Measurements from ENCODE around the gene TMEM184A. TPM values are rescaled to one million over a fixed set of nuclear protein-coding genes. Genes with fewer than 3 reads are reported as not detected.
"Not testable (repeated sequence)": the region's sequence is repeated elsewhere in the genome, so short reads cannot be mapped to it uniquely, and the experiment has no call there.

TMEM184A gene
- total and polyA plus RNA-seq, 7 donors = 0.28 to 60.3 (median 9.3) TPM; not detected in 3

DNA sequence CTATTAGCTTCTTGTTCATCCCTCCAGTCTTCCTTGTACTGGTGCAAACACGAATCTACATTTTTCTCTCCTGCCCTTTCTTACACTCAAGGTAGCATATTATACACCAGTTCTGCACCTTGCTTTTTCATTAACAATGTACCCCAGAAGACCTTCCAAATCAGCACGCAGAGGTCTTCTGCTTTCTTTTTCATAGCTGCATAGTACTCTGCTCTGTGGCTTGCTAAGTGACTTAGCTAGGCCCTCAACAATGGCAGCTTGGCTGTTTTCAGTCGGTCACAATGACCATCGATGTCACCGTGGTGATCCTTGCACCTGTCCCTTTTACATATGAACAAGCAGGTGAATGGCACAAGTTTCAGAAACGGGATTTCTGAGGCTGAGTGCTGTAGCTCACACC lies 30.6 kb downstream of the TMEM184A start:
- Histone ChIP-seq H3K9me3 (no peaks in the 10 kb centered on the region), H3K4me3 (no peak overlapping the region), H3K36me3 (no peaks in the 10 kb centered on the region), H3K4me1 (peaks cover 0 to 6% (median 3%) of the 10 kb centered on the region in 4 donors), H3K27ac (no peak overlapping the region), H3K27me3 (peaks cover 0 to 12% (median 10%) of the 10 kb centered on the region in 3 donors)
- 94% methylated on average over 6 of the region's 6 CpGs for WGBS, 2 donors
- intact Hi-C loops (cut with DNase I) = no loop called here
- TF ChIP-seq POLR2A (IDR thresholded peaks at IDR 0.05) (no peak), EP300 (IDR thresholded peaks at IDR 0.05) (no peak), POLR2AphosphoS5 (IDR thresholded peaks at IDR 0.05) (no peak)
- TF ChIP-seq, protein P1, sequence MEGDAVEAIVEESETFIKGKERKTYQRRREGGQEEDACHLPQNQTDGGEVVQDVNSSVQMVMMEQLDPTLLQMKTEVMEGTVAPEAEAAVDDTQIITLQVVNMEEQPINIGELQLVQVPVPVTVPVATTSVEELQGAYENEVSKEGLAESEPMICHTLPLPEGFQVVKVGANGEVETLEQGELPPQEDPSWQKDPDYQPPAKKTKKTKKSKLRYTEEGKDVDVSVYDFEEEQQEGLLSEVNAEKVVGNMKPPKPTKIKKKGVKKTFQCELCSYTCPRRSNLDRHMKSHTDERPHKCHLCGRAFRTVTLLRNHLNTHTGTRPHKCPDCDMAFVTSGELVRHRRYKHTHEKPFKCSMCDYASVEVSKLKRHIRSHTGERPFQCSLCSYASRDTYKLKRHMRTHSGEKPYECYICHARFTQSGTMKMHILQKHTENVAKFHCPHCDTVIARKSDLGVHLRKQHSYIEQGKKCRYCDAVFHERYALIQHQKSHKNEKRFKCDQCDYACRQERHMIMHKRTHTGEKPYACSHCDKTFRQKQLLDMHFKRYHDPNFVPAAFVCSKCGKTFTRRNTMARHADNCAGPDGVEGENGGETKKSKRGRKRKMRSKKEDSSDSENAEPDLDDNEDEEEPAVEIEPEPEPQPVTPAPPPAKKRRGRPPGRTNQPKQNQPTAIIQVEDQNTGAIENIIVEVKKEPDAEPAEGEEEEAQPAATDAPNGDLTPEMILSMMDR (IDR thresholded peaks at IDR 0.05) = no peak
- no peak for DNase-seq

DNA sequence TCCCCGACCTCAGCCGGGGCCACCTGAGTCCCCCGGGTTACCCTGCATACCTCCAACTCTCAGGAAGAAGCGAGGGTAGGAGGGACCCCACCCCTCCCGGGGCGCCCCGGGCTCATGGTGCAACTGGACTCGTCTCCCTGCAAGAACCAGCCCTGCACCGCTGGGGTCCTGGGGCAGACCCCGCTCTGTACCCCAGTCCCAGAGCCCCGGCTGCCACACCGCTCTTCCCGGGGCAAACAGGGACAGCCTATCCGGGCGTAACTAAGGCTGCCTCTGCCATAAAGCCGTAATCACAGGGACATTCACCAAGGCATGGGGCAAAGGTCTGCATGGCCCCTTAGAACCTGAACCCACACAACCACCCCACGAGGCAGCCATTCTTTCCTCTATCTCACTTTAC lies 32.2 kb downstream of the TMEM184A start:
- Histone ChIP-seq H3K36me3 (no peaks in the 10 kb centered on the region), H3K4me1 (no peaks in the 10 kb centered on the region), H3K4me3 (no peak overlapping the region), H3K9me3 (no peaks in the 10 kb centered on the region), H3K27ac (no peak overlapping the region), H3K27me3 (peaks cover 0 to 12% (median 10%) of the 10 kb centered on the region in 3 donors)
- no peak for DNase-seq
- TF ChIP-seq EP300 (IDR thresholded peaks at IDR 0.05) (no peak), POLR2AphosphoS5 (IDR thresholded peaks at IDR 0.05) (no peak), POLR2A (IDR thresholded peaks at IDR 0.05) (no peak)
- TF ChIP-seq, protein P1 (IDR thresholded peaks at IDR 0.05) = no peak
- intact Hi-C loops (cut with DNase I) = no loop called here
- WGBS, 2 donors = 14 to 68% methylated on average over 17 of the region's 17 CpGs

DNA sequence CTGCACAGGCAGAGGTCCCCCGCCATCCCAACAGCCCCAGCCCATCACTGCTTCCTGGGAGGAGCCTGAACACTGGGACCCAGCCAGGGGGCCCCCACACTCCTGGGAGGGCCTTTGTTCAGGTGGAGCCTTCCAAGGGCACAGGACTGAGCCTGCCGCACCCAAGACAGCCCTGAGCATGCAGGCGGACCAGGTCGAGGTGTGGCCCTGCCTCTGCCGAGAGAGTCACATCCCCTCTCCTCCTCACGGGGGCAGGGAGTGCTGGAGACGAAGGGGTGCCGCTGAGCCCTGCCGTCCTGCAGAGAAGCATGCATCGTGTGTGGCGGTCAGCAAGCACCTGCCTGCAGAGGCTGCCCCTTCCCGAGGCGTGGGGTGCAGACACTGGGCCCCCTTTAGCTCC lies 32.8 kb downstream of the TMEM184A start:
- 10 to 52% methylated on average over 13 of the region's 13 CpGs for WGBS, 2 donors
- H3K4me3 ChIP-seq = no peak overlapping the region
- no peak overlapping the region for H3K27ac ChIP-seq
- H3K36me3 ChIP-seq = no peaks in the 10 kb centered on the region
- no peaks in the 10 kb centered on the region for H3K4me1 ChIP-seq
- H3K9me3 ChIP-seq = no peaks in the 10 kb centered on the region
- intact Hi-C loops (cut with DNase I) = no loop called here
- TF ChIP-seq, protein P1 (IDR thresholded peaks at IDR 0.05) = peak in 1 of 4 experiments; percentile 9
- TF ChIP-seq POLR2A (IDR thresholded peaks at IDR 0.05) = no peak
- DNase-seq = no peak
- H3K27me3 ChIP-seq = peaks cover 0 to 12% (median 10%) of the 10 kb centered on the region in 3 donors

DNA sequence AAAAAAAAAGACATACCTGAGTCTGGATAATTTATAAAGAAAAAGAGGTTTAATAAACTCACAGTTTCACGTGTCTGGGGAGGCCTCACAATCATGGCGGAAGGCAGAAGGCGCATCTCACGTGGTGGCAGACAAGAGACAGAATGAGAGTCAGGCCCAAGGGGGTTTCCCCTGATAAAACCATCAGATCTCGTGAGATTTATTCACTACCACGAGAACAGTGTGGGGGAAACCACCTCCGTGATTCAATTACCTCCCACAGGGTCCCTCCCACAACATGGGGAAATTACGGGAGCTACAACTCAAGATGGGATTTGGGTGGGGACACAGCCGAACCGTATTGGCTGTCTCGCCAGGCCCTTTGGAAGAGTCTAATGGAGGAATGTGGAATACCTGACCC lies 34.5 kb downstream of the TMEM184A start:
- H3K36me3 ChIP-seq = no peaks in the 10 kb centered on the region
- 73 to 86% methylated on average over 11 of the region's 11 CpGs for WGBS, 2 donors
- no peak overlapping the region for H3K4me3 ChIP-seq
- intact Hi-C loops (cut with DNase I) = no loop called here
- no peak for DNase-seq
- peaks cover 0 to 15% (median 10%) of the 10 kb centered on the region in 3 donors for H3K27me3 ChIP-seq
- no peak overlapping the region for H3K27ac ChIP-seq
- H3K4me1 ChIP-seq = no peaks in the 10 kb centered on the region
- TF ChIP-seq POLR2A (IDR thresholded peaks at IDR 0.05) = no peak
- TF ChIP-seq POLR2AphosphoS5 (IDR thresholded peaks at IDR 0.05) = no peak
- TF ChIP-seq, protein P1 (IDR thresholded peaks at IDR 0.05) = no peak
- no peak for TF ChIP-seq EP300 (IDR thresholded peaks at IDR 0.05)
- H3K9me3 ChIP-seq = no peaks in the 10 kb centered on the region

DNA sequence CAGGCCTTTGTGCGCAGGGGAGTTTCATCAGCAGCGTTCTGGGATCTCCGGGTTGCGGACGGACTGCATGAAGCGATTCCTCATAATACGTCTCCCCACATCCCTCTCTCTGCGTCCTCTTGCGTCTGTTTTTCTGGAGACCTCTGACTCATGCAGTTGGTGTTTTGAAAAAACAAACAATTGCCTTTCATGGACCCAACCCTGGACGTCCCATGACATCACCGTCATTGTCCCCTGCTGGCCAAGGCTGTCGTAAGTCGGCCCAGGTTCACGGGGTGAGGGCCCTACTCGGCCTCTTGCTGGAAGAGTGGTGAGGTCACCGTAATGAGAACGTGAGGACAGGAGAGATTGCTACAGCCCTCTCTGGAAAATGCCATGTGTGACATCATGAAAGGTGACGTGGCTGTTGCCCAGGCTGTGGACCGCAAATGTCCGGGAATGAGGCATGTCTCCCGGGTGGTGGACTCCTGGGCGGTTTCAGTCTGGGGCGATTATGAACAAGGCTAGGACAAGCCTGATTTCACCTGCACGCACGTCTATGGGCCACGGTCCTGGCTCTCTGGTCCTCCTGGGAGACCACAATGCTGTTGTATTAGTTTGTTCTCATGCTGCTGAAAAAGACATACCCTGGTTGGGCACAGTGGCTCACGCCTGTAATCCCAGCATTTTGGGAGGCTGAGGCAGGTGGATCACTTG lies 35.3 kb downstream of the TMEM184A start:
- TF ChIP-seq, protein P1 (IDR thresholded peaks at IDR 0.05) = no peak
- TF ChIP-seq POLR2AphosphoS5 (IDR thresholded peaks at IDR 0.05) (no peak), POLR2A (IDR thresholded peaks at IDR 0.05) (no peak), EP300 (IDR thresholded peaks at IDR 0.05) (no peak)

DNA sequence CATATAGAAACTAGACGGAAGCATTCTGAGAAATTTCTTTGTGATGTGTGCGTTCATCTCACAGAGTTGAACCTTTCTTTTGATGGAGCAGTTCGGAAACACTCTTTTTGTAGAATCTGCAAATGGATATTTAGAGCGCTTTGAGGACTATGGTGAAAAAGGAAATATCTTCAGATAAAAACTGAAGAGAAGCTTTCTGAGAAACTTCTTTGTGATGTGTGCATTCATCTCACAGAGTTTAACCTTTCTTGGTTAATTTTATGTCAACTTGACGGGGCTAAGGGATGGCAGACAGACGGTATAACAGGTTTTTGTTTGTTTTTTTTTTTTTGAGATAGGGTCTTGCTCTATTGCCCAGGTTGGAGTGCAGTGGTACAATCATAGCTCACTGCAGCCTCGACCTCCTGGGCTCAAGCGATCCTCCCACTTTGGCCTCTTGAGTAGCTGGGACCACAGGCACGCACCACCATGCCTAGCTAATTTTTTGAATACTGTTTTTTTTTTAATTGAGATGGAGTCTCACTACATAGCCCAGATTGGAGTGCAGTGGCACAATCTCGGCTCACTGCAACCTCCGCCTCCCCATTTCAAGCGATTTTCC lies 36.6 kb downstream of the TMEM184A start:
- H3K4me3 ChIP-seq; intact Hi-C loops (cut with DNase I); H3K9me3 ChIP-seq; H3K4me1 ChIP-seq; H3K27ac ChIP-seq; DNase-seq; H3K36me3 ChIP-seq: not testable (repeated sequence)
- peaks cover 0 to 29% (median 9%) of the 10 kb centered on the region in 3 donors for H3K27me3 ChIP-seq
- 92 to 93% methylated on average over 12 of the region's 12 CpGs for WGBS, 2 donors

More for the DNA sequence above, 35.3 kb downstream of the TMEM184A start:
- no peak overlapping the region for H3K4me3 ChIP-seq
- H3K36me3 ChIP-seq = no peaks in the 10 kb centered on the region
- peaks cover 0 to 17% (median 9%) of the 10 kb centered on the region in 3 donors for H3K27me3 ChIP-seq
- WGBS, 2 donors = 87% methylated on average over 27 of the region's 27 CpGs
- no peak overlapping the region for H3K27ac ChIP-seq
- DNase-seq = no peak
- no peaks in the 10 kb centered on the region for H3K4me1 ChIP-seq
- no peaks in the 10 kb centered on the region for H3K9me3 ChIP-seq
- intact Hi-C loops (cut with DNase I) = no loop called here

Data from sigmoid colon (tissue), 7 donors.